KBM-7 (cell line): Measurements from ENCODE around the gene LRRC25.

Source experiments
- DNase-seq: peaks from one replicate; pipeline ENCODE4 v3.0.0-alpha.2; 2015
- in situ Hi-C: fragments of 300-500 bp; cut with MboI; formaldehyde crosslinking; loops from 2 replicates; pipeline ENCODE4 v1.14.3; 2020; ENCODE audit warnings: low sequenced_read_pairs, low pct_unique_long_range_greater_than_20kb, mixed read lengths

Gene LRRC25

DNA sequence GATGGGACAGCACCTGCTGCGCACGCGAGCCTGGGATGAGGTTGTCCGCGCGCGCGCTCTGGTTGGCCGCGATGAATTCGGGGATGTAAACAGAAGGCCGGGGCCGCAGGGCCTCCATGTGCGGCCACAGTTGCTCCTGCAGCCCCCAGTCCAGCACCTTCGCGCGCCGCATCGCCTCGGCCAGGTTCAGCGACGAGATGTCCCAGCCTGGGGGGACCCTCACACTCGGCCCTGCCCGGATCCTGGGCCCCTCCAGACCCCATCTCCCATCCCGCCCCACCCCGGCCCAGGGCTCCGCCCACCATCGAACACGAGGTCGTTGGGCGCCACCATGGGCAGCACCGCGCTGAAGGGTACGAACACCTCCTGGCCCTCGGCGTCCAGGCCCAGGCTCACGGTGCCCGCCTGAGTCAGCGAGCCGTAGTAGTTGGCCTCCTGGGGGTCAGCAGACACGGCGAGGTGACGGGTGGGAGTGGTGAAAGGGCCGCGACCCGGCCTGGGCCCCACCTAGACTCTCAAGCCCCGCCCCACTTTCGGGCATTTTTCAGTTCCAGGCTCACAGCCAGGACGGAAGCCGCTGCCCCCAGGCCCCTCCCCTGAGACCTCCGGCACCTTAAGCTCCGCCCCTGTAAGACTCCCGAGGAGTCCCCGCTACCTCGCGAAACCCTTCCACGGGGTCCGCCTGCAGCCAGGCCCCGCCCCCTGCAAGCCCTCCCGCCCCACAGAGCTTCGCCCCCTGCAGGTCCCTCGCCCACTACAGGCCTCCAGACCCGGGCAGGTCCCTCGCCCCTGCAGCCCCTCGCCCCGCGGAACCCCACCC, 39.5 kb upstream of the LRRC25 start:
- in situ Hi-C loops = no loop called here
- DNase-seq = peak; percentile 80

DNA sequence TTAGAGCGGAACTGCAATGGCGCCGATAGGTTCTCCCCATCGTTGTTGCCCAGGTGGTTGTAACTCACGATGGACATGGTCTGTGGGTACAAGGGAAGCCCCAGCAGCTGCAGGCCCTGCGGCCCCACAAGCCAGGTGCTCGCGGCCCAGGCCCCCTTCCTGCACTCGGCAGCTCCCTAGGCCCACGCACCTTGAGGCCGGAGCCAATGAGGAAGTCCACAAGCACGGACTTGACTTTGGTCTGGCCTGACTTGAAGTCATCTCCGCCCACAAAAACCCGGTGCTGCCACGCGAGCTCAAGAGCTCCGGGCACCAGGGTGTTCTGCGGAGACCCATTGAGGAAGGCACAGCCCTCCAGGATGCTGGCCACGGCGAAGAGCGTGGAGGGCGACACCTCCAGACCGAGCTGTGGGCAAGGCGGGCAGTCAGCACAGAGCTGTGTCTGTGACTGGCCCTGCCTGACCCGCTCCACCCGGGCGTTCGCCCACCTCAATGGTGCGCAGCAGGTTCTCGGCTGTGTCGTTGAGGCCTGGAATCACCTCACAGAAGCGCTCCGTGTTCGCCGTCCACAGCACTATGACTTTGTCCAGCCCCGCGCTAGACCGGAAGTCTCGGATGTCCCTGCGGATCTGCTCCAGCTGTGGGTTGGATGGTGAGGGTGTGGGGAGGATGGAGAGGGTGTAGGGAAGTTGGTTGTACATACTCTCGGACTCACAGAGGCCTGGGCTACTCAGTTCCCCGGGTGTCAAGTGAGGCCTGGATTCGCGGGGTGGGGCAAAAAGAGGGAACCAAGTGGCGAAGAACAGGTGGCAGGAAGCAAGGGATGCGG, 38.6 kb upstream of the LRRC25 start:
- no peak for DNase-seq
- in situ Hi-C loops = no loop called here

DNA sequence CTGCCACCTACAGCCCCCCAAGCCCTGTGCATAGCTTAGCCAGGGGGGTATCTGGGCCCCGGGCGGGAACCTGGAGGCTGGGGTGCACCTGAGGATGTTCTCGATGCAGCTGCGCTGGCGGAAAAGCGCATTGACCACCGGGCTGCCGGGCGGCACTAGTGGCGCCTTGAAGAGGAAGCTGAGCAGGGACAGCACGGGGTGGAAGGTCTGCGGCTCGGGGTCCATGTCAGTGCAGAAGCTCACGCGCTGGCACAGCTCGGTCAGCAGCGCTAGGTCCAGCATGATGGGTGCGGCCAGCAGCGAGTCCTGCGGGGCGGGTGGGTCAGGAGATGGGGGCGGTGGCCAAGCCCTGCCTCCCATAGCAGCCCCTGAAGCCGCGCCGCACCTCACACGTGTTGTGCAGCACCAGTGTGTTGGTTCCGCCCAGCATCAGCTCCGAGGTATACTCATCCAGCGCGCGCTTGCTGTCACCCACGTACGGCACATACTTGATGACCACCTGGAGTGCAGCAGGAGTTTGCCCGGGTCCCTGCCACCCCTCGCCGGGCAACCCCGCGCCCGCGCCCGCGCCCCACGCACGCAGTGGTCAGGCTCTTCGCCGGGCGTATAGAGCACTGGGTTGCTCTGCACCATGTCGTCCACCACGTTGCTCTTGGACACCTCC, 37.9 kb upstream of the LRRC25 start:
- DNase-seq = no peak
- in situ Hi-C loops = no loop called here

DNA sequence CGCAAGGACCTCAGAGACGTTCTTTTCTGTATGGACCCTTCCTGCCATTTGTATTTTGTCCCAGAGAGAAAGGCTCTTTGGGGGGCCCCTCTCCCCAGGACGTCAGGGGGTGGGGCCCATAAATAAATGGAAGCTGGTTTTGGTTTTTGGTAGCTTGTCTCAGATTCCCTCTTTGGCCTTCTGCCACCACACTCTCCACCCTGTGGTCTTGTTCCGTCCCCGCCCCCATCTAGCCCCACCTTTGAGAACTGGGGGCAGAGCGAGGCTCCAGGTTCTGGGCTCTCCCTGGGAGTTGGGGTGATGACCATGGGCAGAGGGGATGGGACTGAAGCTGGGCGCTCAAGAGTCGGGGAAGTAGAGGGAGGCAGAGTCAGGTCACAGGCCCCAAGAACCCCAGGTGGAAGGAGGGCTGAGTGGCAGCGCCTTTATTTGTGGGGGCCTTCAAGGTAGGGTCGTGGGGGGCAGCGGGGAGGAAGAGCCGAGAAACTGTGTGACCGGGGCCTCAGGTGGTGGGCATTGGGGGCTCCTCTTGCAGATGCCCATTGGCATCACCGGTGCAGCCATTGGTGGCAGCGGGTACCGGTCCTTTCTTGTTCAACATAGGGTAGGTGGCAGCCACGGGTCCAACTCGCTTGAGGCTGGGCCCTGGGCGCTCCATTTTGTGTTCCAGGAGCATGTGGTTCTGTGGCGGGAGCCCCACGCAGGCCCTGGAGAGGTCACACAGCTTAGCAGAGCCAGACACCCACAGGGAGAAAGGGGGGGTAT, 37.2 kb upstream of the LRRC25 start:
- DNase-seq = no peak
- in situ Hi-C loops = no loop called here

DNA sequence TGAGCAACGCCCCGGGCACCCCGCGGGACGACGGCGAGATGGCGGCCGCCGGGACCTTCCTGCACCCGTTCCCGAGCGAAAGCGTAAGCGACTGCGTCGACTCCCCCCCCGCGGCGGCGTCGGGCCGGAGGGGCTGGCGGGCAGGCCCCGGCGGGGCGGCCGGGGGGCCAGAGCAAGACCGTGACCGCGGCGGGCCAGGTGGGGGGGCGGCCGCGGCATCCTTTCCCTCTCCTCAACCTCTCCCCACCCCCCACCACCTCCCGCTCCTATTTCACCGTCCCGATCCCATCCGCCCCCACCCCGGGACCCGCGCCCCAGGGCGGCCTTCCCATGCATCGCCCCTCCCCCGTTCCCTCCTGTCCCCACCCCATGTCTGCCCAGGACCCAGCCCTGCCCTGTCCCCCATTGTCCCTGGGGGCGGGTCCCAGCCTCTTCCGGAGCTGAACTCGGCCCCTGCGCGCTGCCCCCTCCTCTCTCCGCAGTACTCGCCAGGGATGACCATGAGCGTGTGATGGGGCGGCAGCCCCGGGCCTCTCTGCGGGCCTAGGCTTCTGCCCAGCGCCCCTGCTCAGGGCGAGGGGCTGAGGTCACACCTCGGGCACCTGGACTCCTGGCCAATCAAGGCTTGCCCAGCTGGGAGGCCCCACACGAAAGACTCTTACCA, 36.4 kb upstream of the LRRC25 start:
- no peak for DNase-seq
- in situ Hi-C loops = no loop called here

DNA sequence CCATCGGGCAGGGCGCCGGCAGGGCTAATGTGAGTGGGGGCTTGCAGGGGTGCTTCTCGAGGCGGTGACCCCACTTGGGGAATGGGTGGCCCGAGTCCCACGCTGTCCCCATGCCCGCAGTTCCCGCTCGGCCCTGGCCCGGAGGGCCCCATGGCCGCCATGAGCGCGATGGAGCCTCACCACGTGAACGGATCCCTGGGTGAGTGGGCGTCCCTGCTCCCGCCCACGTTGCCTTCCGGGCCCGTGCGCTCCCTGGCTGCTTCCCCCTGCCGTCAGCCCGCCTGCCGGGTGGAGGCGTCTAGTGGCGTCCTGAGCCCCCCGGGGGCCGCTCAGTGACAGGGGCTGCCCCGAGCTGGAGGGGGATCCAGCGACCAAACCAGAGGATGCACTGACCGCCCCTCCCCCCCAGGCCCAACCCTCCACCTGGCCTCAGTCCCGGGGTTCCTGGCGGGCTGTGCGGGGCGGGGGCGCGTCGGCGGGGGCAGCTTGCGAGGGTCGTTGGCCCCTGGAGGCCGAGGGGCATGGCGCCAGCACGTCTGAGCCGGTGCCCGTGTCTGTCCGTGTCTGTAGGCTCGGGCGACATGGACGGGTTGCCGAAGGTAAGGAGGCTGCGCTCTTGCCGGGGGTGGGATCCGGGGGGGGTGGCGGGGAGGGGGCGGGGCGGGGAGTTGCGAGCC, 35.7 kb upstream of the LRRC25 start:
- DNase-seq = no peak
- in situ Hi-C loops = no loop called here

DNA sequence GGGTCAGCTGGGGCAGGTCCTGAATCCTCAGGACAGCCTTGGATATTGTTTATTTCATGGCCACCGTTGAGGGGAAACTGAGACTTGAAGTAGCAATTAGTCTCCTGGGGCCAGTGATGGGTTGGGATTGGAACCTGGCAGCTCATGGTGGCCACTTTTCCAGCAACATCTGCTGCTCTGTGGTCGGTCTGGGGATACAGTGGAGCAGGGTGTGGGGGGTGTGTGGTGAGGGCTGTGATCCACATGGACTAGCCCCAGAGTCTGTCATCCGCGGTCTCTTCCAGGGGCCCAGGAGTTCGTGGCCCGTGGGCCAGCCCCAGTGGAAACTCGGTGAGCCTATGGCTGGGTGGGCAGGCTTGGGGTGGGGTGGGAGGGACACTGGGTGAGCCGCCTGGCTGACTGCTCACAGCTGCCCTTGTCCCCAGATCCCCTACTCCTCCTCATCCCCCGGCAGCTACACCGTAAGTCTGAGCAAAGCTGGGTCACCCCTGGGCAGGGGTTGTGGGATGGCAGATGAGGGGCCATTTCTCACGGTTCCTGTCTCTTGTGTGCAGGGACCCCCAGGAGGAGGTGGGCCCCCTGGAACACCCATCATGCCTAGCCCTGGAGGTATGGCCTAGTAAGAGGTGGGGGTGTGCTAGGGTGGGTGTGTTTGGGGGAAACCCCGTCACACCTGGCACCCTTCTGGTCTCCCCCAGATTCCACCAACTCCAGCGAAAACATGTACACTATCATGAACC, 35.0 kb upstream of the LRRC25 start:
- in situ Hi-C loops = no loop called here
- no peak for DNase-seq

DNA sequence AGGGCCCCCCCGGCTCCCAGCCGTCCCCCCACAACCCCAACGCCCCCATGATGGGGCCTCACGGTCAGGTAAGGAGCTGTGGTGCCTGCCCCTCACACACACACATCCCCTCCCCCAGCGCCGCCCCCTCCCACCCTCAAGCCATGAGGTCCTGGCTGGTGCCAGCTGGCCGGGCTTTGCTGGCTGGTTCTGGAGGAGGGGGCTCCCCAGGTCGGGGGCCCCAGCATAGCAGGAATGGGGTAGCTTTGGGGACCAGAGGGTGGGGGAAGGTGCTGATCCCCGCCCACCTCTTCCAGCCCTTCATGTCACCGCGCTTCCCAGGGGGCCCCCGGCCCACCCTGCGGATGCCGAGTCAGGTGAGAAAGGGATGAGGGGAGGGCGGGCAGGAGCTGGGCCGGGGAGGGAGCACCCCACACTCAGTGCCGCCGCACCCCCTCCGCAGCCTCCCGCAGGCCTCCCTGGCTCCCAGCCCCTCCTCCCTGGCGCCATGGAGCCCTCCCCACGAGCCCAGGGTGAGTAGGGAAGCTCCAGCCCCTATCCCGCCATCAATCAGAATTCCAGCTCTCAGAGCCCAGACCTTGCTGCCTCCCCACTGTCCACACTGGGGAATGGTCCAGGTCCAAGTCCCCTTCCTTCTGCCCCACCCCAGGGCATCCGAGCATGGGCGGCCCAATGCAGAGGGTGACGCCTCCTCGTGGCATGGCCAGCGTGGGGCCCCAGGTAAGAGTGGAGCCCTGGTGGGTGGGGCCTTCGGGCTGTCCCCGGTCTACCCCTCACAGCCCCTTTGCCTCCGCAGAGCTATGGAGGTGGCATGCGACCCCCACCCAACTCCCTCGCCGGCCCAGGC, 34.2 kb upstream of the LRRC25 start:
- in situ Hi-C loops = no loop called here

DNA sequence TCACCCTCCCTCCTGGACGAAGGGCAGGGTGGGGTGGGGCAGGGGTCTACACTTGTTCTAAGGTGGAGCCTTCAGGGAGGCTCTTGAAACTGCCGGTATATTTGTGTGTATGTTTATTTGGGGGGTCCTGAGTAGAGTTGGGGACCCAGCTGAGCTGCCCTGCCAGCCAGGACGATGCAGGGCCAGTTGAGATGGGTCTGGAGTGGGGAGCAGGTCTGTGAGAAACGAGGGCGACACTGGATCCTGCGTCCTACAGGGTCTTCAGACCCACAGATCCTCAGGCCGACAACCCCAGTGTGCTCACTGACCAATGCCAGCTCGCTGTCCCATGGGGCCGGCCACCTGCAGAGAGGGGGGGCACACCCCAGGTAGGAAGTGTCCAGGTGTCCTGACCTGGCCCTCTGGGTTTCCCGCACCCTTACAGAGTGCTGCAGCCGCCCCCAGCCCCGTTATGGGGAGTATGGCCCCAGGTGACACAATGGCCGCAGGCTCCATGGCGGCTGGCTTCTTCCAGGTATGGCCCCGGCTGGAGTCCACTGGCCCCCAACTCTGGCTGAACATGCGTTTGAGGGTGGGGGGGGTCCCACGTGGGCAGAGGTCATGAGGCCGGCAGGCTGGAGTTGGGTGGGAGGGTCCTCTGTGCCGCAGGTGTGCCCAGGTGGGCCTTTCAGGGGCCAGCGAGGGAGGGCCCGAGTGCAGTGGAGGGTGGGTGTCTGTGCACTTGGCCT, 33.2 kb upstream of the LRRC25 start:
- in situ Hi-C loops = no loop called here
- no peak for DNase-seq

More for the DNA sequence above, 34.2 kb upstream of the LRRC25 start:
- no peak for DNase-seq

DNA sequence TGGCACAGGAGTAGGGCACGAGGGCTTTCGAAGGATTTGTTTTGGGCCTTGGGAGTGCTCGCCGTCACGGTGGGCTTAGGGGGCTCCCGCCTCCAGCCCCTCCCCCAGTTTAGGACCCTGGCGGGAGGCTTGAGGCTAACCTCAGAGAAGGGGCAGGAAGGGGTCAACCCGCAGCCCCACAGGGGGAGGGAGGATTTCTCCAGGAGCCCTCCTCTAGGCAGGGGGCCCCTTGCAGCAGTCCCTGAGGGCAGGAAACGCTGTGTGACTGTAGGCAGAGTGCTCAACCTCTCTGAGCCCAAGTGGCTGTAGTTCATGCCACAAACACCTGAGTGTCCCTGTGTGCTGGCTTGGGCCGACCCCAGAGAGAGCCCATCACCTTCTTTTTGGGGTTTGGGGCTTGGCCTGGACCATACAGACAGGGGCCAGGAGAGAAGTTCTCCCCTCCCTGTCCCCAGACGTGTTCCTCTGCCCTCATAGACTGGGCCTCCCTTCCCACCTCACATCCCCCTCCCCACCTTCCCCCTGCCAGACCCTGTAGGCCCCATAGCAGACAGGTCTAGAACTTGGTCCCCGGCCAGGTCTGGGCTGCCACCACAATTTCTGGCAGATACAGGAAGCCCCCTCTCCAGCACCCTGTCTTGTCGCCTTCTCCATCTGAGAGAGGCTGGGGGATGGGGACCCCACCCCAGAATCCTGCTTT, 32.4 kb upstream of the LRRC25 start:
- no peak for DNase-seq
- in situ Hi-C loops = no loop called here

DNA sequence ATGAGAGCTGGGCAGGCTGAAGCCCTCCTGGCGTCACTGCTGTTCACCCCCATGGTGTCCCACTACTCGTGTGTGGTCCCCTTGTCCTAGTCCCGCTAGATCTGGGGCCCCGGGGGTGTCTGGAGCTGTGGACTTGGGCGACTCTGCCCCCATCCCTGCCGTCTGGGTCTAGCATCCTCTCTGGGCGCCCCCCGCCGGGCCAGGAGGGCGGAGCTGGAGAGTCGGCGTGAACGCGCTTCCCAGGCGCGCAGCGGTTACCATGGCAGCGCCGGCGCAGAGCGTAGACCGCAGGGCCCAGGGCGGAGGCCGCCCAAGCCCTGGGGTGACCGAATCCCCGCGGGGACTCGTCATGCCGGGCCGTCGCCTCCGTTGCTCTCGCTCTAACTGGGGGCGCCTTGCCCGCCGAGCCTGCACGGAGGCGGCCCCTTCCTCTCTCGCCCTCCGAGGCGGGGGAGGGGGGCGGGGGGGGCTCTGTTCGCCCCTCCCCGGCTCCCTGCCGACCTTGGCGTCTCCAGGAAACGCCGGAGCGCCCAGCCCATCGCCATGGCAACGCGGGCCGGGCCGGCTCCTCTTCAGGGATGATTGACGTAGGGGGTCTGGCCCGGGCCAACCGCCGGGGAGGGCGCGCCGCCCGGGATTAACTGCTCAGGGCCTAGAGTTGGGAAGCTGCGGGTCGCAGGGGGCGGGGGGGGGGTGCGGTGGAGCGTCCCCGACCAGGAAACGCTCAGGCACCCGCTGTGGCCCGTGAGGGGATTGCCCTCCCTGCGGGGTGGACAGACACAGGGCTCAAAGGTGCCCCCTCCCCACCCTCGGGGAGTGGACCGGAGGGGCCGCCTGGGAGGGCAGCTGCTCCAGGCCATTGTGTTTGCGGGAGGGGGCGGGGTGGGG, 31.6 kb upstream of the LRRC25 start:
- in situ Hi-C loops = no loop called here
- no peak for DNase-seq

DNA sequence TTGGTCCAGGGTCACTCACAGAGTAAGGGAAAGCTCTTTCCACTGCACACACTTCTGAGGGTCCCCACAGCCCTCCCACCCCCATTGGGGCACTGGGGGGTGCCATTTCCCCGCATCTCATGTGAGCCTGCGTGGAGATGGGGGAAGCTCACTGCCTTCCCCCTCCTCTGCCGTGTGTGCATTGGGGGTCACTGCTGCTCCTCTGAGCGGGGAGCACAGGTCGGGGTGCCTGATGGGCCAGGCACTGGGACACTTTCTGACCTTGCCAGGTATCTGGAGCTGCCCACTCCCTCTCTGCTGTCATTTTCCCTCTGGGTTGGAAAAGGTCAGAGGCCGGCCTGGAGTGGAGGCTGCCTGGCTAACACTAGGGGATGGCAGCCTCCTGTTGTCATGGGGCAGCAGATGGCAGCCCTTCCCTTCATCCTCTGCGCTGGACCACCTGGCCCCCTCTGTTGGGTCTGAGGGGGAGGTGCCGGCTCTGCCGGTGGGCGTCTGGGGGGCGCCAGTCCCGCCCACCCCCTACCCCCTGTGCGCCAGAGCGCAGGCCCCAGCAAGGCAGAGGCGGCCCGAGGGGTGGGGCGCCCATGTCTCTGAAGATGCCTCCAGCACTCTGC, 30.9 kb upstream of the LRRC25 start:
- no peak for DNase-seq
- in situ Hi-C loops = no loop called here

DNA sequence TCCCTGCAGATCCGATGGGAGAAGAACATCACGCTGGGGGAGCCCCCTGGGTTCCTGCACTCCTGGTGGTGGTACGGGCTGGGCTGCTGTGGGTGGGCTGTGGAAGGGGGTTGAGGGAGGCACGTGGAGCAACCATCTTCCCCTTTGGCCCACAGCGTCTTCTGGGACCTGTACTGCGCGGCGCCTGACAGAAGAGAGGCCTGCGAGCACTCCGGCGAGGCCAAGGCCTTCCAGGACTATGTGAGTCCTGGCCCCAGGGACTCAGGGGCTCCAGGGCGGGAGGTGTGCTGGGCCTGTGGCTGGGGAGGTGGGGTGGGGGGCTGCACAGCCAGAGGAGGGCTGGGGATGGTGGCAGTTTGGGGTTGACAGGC, 30.3 kb upstream of the LRRC25 start:
- DNase-seq = no peak
- in situ Hi-C loops = no loop called here

DNA sequence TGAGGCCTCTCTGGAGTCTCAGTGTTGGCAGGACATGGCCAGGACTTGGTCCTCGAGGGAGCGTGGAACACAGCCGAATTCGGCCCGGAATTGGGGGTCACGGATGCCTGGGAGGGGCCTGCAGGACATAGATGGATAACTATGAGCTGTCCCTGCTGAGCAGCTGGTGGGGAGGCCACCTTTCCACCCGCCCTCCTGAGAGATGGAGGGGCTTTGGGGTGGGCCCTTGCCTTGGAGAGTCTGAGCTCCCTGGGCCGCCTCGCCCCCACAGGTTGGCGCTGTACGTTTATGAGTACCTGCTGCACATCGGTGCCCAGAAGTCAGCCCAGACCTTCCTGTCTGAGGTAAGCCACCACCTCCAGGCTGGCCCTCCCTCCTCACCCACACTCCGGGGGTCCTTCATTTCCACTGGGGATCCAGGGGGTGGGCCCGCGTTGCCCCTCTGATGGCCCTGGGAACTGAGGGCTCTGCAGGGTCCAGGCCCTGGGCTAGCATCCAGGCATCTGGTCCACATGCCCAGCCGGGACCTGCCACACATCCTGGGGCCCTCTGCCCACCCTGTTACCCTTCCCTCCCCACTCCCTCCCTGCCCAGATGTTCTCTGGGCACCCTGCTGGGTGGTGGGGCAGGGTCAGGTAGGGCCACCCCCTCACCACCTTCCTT, 29.8 kb upstream of the LRRC25 start:
- no peak for DNase-seq
- in situ Hi-C loops = no loop called here
